Measurements from ENCODE around the gene C16orf95. TPM values are rescaled to one million over a fixed set of nuclear protein-coding genes. Genes with fewer than 3 reads are reported as not detected.

Gene C16orf95
- total and polyA plus RNA-seq, 2 donors (not counting 1 experiment from before 2014, with no cell fraction given): 1.5 to 2.5 TPM

DNA sequence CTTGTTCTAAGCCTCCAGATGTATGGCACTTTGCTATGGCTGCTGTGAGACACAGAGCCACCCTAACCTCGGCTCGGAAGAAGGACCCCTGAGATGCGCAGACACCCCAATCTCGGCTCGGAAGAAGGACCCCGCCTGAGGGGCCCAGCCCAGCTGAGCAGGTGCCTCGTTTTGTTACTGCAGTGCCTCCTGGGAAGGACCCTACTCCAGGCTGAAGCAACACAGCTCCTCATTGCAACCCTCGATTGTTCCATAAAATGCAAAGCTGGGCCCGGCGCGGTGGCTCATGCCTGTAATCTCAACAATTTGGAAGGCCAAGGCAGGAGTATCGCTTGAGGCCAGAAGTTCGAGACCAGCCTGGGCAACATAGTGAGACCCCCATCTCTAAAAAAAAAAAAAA, 61.3 kb downstream of the C16orf95 start:
- Histone ChIP-seq H4K20me1 (ENCODE audit: control insufficient read depth, insufficient read depth, low read length, poor library complexity, severe bottlenecking) (no peaks in the 10 kb centered on the region), H3K79me2 (ENCODE audit: control insufficient read depth, insufficient read depth, low read length) (no peaks in the 10 kb centered on the region), H3K4me2 (replicated peaks; ENCODE audit: low read depth, low read length, poor library complexity, severe bottlenecking) (no peak overlapping the region), H3K27ac (ENCODE audit: low read length in 2 of 2) (no peak overlapping the region), H2AFZ (ENCODE audit: insufficient read depth, low read depth, low read length, poor library complexity, severe bottlenecking) (no peak overlapping the region), H3K4me1 (ENCODE audit: control insufficient read depth in 2 of 2, insufficient read depth in 2 of 2, low read length in 2 of 2) (no peaks in the 10 kb centered on the region), H3K4me3 (ENCODE audit: control extremely low read depth in 1 of 5, extremely low read depth in 1 of 5, insufficient read depth in 1 of 5, low read depth in 2 of 5, low read length in 4 of 5) (no peak overlapping the region), H3K27me3 (replicated peaks in 1 of 4; ENCODE audit: control extremely low read depth in 1 of 4, control insufficient read depth in 3 of 4, insufficient read depth in 4 of 4, low read length in 3 of 4) (no peaks in the 10 kb centered on the region), H3K9ac (ENCODE audit: low read length) (no peak overlapping the region), H3K9me3 (ENCODE audit: control extremely low read depth in 1 of 3, control insufficient read depth in 2 of 3, insufficient read depth in 1 of 3, low read length in 2 of 3) (peaks cover 0 to 9% (median 0%) of the 10 kb centered on the region in 3 donors), H3K36me3 (replicated peaks in 1 of 2; ENCODE audit: control extremely low read depth in 1 of 2, control insufficient read depth in 1 of 2, extremely low read depth in 1 of 2, insufficient read depth in 2 of 2, low read length in 1 of 2) (no peaks in the 10 kb centered on the region)
- ChIA-PET CTCF (interaction anchor here (1.4 kb wide), 1 partner anchor 380 kb away, joined by 3 read pairs; no protein-coding TSS in a partner anchor), POLR2A (no interaction called here)
- DNase-seq (no peak), ATAC-seq (ENCODE audit: low read depth) (no peak)
- intact Hi-C loops (cut with micrococcal nuclease): no loop called here
- Mint-ChIP-seq H3K27me3 (no peaks in the 10 kb centered on the region), H3K4me1 (no peaks in the 10 kb centered on the region), H3K4me3 (no peak overlapping the region), H3K27ac (no peak overlapping the region), H3K9me3 (ENCODE audit: insufficient read depth) (peaks cover 8% of the 10 kb centered on the region)
- 92% methylated on average over 8 of the region's 13 CpGs for WGBS (ENCODE audit: insufficient coverage)
- no peak for TF ChIP-seq CTCF (IDR thresholded peaks at IDR 0.05)
- TF ChIP-seq EZH2 (IDR thresholded peaks at IDR 0.05; ENCODE audit: borderline replicate concordance, insufficient read depth, low read depth, low read length, poor library complexity, severe bottlenecking): no peak

DNA sequence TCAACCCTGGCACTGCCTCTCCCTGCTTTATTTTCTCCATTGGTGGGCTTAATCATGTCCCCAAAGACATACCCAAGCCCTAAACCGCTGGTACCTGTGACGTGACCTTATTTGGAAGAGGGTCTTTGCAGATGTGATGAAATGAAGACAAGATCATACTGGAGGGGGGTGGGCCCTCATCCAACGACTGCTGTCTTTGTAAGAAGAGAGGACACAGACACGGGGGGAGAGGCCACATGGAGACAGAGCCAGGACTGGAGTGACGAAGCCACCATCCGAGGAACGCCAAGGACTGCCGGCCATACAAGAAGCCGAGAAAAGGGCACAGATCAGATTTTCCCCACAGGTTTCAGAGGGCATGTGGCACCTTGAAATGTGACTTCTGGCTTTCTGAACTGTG, 62.5 kb downstream of the C16orf95 start:
- no peak overlapping the region for H2AFZ ChIP-seq (ENCODE audit: insufficient read depth, low read depth, low read length, poor library complexity, severe bottlenecking)
- no peaks in the 10 kb centered on the region for H3K4me1 Mint-ChIP-seq
- no peaks in the 10 kb centered on the region for H3K27me3 Mint-ChIP-seq
- no peak overlapping the region for H3K9ac ChIP-seq (ENCODE audit: low read length)
- no peak for DNase-seq
- no peak for ATAC-seq (ENCODE audit: low read depth)
- intact Hi-C loops (cut with micrococcal nuclease): no loop called here
- H3K4me2 ChIP-seq (replicated peaks; ENCODE audit: low read depth, low read length, poor library complexity, severe bottlenecking): no peak overlapping the region
- H4K20me1 ChIP-seq (ENCODE audit: control insufficient read depth, insufficient read depth, low read length, poor library complexity, severe bottlenecking): no peaks in the 10 kb centered on the region
- no peak overlapping the region for H3K4me3 Mint-ChIP-seq
- no peaks in the 10 kb centered on the region for H3K79me2 ChIP-seq (ENCODE audit: control insufficient read depth, insufficient read depth, low read length)
- no peak overlapping the region for H3K27ac Mint-ChIP-seq
- TF ChIP-seq CTCF (IDR thresholded peaks at IDR 0.05) (no peak), EZH2 (IDR thresholded peaks at IDR 0.05; ENCODE audit: borderline replicate concordance, insufficient read depth, low read depth, low read length, poor library complexity, severe bottlenecking) (no peak)
- WGBS (ENCODE audit: insufficient coverage): 92% methylated on average over 7 of the region's 9 CpGs
- no peaks in the 10 kb centered on the region for H3K4me1 ChIP-seq (ENCODE audit: control insufficient read depth in 2 of 2, insufficient read depth in 2 of 2, low read length in 2 of 2)
- no peaks in the 10 kb centered on the region for H3K9me3 ChIP-seq (ENCODE audit: control extremely low read depth in 1 of 3, control insufficient read depth in 2 of 3, insufficient read depth in 1 of 3, low read length in 2 of 3)
- no peak overlapping the region for H3K4me3 ChIP-seq (ENCODE audit: control extremely low read depth in 1 of 5, extremely low read depth in 1 of 5, insufficient read depth in 1 of 5, low read depth in 2 of 5, low read length in 4 of 5)
- no peaks in the 10 kb centered on the region for H3K36me3 ChIP-seq (replicated peaks in 1 of 2; ENCODE audit: control extremely low read depth in 1 of 2, control insufficient read depth in 1 of 2, extremely low read depth in 1 of 2, insufficient read depth in 2 of 2, low read length in 1 of 2)
- peaks cover 2% of the 10 kb centered on the region for H3K9me3 Mint-ChIP-seq (ENCODE audit: insufficient read depth)
- no peak overlapping the region for H3K27ac ChIP-seq (ENCODE audit: low read length in 2 of 2)
- CTCF ChIA-PET: no interaction called here
- POLR2A ChIA-PET: no interaction called here
- H3K27me3 ChIP-seq (replicated peaks in 1 of 4; ENCODE audit: control extremely low read depth in 1 of 4, control insufficient read depth in 3 of 4, insufficient read depth in 4 of 4, low read length in 3 of 4): no peaks in the 10 kb centered on the region

Measured in B cell (primary cell).